ENCODE measurements around the gene DPH6. TPM values are rescaled to one million over a fixed set of nuclear protein-coding genes. Genes with fewer than 3 reads are reported as not detected.
"Not testable (repeated sequence)": the region's sequence is repeated elsewhere in the genome, so short reads cannot be mapped to it uniquely, and the experiment has no call there.

Gene DPH6
- total RNA-seq, 1 experiment from 2014 or later = 31.7 TPM

DNA sequence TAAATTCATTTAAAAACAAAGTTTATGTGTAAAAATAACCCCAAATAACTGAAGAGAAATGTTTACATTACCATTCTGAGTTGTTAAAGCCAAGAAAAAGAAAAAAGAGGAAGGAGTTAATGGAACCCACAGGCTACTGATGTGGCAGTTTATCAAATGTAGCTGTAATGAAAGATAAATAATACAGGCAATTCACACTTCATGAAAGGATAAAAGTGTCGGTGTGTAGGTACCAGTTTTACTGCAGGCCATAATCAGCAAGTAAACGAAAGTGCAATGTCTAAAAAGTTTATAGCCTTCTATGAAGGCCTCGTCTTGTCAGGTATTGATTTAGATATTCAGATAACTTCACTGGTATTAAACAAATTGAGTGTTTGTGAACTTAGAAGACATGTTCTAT, 164.6 kb downstream of the DPH6 start:
- 0 out of 2 replicates have a peak overlapping the region, but pooled peaks have one; percentile 74 for H3K27ac Mint-ChIP-seq
- ATAC-seq = no peak
- H3K36me3 Mint-ChIP-seq = peaks cover 12% of the 10 kb centered on the region
- ChIA-PET CTCF (no interaction called here), POLR2A (no interaction called here)
- no peak for DNase-seq (ENCODE audit: low spot score)
- H3K4me1 Mint-ChIP-seq = peaks cover 8% of the 10 kb centered on the region; the same call in 1 of the 2 replicates
- H3K4me3 Mint-ChIP-seq = no peak overlapping the region
- peaks cover 20% of the 10 kb centered on the region for H3K9me3 Mint-ChIP-seq
- no peaks in the 10 kb centered on the region for H3K27me3 Mint-ChIP-seq (ENCODE audit: low read depth)
- TF ChIP-seq ATF1 (CRISPR knock-in tag; IDR thresholded peaks at IDR 0.05) = no peak
- TF ChIP-seq ATF3 (CRISPR knock-in tag; conservative IDR thresholded peaks at IDR 0.05) = no peak

DNA sequence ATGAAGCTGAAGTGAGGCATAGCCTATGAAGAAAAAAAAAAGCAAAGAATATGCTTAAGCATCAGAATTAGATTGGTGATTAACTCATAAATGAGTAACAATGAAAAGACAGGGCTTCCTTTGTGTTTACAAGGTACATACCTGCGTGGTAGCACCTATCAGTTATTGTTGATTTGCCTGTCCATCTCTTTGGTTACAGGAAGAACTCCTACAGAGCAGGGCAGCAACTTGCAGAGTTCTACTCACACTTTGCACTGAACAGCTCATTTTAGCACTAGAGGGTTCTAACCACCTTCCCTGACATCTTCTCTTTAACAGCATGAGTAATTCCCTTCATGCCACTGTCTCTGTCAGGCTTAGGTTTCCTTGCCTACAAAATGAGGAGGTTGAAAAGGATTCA, 166.0 kb downstream of the DPH6 start:
- CTCF ChIA-PET = no interaction called here
- Mint-ChIP-seq H3K4me1 (peaks cover 8% of the 10 kb centered on the region; the same call in 1 of the 2 replicates), H3K9me3 (peaks cover 16% of the 10 kb centered on the region), H3K27ac (no peak overlapping the region), H3K36me3 (peaks cover 12% of the 10 kb centered on the region), H3K27me3 (ENCODE audit: low read depth) (no peaks in the 10 kb centered on the region), H3K4me3 (no peak overlapping the region)
- TF ChIP-seq KAT7 (CRISPR knock-in tag; IDR thresholded peaks at IDR 0.05; ENCODE audit: borderline replicate concordance) = no peak
- TF ChIP-seq ZNF425 (CRISPR knock-in tag; conservative IDR thresholded peaks at IDR 0.05) = no peak
- no peak for TF ChIP-seq GABPB1 (CRISPR knock-in tag; IDR thresholded peaks at IDR 0.05)
- TF ChIP-seq ATF1 (CRISPR knock-in tag; IDR thresholded peaks at IDR 0.05) = no peak
- TF ChIP-seq ZNF138 (CRISPR knock-in tag; conservative IDR thresholded peaks at IDR 0.05) = no peak
- TF ChIP-seq TEAD1 (CRISPR knock-in tag; IDR thresholded peaks at IDR 0.05) = no peak
- no peak for TF ChIP-seq MYBL2 (CRISPR knock-in tag; IDR thresholded peaks at IDR 0.05)
- TF ChIP-seq E2F1 (CRISPR knock-in tag; IDR thresholded peaks at IDR 0.05) = no peak
- TF ChIP-seq ZNF416 (CRISPR knock-in tag; IDR thresholded peaks at IDR 0.05) = no peak
- TF ChIP-seq ATF2 (CRISPR knock-in tag; IDR thresholded peaks at IDR 0.05; ENCODE audit: borderline replicate concordance, low read depth) = no peak
- no peak for TF ChIP-seq ZNF317 (CRISPR knock-in tag; IDR thresholded peaks at IDR 0.05; ENCODE audit: borderline replicate concordance, low read depth)
- TF ChIP-seq SMAD4 (CRISPR knock-in tag; IDR thresholded peaks at IDR 0.05) = no peak
- TF ChIP-seq USF2 (CRISPR knock-in tag; IDR thresholded peaks at IDR 0.05) = no peak
- ATAC-seq = no peak
- DNase-seq (ENCODE audit: low spot score) = no peak
- POLR2A ChIA-PET = no interaction called here

DNA sequence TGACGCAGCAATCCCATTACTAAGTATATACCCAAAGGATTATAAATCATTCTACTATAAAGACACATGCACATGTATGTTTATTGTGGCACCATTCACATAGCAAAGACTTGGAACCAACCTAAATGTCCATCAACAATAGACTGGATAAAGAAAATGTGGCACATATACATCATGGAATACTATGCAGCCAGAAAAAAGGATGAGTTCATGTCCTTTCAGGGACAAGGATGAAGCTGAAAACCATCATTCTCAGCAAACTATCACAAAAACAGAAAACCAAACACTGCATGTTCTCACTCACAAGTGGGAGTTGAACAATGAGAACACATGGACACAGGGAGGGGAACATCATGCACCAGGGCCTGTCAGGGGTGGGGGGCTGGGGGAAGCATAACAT, 167.5 kb downstream of the DPH6 start:
- CTCF ChIA-PET; H3K4me1 Mint-ChIP-seq; ATAC-seq; H3K4me3 Mint-ChIP-seq; POLR2A ChIA-PET; DNase-seq (ENCODE audit: low spot score); H3K27ac Mint-ChIP-seq; H3K27me3 Mint-ChIP-seq (ENCODE audit: low read depth): not testable (repeated sequence)
- H3K36me3 Mint-ChIP-seq = peaks cover 12% of the 10 kb centered on the region
- H3K9me3 Mint-ChIP-seq = peaks cover 14% of the 10 kb centered on the region
